ENCODE results near the gene LMX1B.

The LMX1B gene

DNA sequence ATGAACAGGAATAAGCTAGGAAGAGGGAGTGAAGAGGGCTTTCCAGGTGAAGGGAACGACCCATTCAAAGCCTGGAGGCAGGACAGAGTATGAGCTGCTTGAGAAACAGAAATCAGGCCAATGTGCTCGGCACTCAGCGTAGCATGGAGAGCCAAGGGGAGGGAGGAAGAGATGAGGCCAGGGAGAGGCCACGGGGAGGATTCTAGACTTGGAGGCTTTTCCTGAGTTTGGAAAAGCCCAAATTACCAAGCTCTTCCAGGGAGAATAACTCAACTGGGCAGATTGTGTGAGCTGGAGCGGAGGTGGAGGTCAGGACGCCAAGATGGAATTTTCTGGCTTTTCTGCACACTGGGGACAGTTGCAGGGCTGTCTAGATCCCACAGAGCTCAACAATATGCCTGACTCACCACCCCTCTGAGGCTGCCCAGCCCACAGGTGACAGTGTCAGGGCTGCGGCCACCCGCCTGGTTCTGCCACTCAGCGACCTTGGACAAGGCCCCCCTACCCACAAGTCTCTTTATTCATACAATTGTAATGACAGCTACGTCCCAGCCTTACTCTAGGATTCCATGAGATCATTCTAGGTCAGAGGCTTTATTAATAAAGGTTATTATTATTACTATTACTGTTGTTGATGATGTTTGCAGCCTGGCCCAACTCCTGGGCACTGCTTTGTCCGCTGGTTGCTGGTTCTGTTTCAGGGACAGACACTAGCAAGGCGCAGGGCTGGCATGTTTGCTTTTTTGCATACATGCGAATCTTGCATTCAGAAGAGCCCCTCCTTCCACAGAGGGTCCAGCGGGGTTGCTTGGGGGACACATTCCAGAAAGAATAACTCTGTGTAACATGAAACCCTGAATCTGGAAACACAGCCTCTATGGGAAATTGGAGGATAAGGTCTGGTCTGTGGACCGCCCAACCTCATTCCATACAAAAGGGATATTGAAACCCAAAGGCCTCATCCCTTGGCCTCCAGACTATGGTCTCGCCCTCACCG is 9.4 kb upstream of the LMX1B start:
- DNase-seq (ENCODE audit: low read depth), result no peak

DNA sequence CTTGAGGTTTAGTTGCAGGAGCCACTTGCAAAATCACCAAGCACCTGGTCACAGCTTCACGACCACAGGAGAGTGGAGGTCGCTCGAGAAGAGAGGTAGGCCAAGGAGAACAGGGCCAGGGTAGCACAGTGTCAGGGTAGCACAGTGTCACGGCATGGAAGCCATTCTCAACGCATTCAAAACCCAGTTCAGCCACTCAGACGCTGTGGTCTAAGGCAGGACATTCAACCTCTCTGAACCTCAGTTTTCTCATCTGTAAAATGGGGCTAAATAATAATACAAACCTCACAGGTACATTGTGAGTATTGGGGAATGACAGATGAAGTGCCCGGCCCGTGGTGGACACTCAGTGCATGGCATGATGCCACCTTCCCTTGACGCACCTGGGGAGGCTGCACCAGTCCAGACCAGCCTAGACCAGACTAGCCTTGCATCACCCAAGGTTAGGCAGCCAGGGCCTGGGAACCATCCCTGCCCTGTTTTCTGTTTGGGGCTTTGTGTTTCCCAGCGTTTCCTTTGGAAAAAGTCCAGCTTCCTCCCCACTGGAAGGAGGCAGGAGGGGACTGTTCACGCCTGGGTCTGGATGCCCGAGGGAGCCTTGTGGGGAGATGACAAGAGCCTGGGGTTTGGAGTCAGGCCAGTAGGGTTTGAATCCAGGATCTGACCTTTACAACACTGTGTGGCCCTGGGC is 7.8 kb upstream of the LMX1B start:
- no peak for DNase-seq (ENCODE audit: low read depth)

DNA sequence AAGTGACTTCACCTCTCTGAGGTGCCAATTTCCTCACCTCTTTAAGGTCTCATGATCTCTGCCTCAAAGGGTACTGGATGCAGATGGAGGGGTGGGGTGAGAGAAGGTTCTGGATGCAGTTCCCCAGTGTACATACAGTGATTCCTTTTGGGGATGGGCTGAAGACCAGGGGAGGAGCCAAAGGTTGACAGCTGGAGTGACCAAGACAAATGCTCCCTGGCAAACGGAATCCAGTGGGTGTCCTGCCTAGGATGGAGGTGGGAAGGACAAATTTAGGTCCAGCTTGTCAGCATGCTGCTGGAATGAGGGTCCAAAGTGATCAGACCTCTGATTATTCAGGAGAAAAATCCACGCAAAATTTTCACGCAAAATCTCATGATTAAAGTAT is 7.3 kb upstream of the LMX1B start:
- DNase-seq (ENCODE audit: low read depth), result no peak

DNA sequence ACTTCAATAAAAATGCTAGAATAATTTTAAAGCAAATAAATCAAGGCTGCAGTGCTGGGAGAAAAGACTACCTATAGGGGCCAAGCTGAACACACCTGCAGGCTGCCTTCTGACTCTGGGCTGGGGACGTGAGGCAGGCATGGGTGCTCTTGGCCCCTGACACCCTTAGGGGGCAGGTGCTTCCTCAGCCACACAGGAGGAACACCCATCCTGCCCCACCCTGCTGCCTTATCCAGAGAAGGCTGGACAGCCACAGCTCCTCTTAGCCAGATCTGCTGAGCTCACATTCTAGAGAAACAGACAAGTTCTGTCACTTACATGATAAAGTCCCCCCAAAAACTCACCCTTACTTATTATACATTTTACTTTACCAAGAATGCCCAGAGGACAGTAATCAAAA is 6.6 kb upstream of the LMX1B start:
- no peak for DNase-seq (ENCODE audit: low read depth)

DNA sequence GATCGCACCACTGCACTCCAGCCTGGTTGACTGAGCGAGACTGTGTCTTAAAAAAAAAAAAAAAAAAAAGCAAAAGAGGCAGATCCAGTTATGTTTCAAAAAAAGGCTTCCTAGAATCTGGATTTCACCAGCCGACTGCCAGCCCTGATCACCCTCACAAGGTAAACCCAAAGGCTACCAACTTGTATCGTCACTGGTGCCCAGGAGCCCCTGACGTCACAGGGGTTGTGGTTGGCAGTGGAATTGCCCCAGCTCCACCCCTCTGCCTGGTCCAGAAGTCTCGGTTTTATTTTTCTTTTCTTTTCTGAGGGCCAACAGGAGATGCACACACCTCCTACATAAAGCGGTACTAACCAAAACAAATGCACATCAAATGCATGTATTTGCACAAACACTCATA is 6.0 kb upstream of the LMX1B start:
- no peak for DNase-seq (ENCODE audit: low read depth)

DNA sequence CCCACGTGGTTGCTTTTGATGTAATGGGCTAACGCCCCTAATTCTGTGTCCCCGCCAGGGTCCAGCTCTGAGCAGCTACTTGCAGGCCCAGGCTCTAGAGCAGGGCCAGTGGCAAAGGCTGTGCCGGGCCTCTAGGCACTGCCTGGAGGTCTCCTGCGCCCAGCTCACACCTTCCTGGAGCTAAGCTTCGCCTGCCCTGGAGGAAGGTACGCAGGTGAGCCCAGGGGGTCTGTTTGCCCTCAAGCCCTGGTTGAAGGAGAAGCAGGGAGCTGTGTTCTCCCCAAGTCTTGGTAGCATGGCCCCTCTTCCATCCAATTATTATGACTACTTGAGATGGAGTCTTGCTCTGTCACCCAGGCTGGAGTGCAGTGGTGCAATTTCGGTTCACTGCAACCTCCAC is 5.2 kb upstream of the LMX1B start:
- no peak for DNase-seq (ENCODE audit: low read depth)

DNA sequence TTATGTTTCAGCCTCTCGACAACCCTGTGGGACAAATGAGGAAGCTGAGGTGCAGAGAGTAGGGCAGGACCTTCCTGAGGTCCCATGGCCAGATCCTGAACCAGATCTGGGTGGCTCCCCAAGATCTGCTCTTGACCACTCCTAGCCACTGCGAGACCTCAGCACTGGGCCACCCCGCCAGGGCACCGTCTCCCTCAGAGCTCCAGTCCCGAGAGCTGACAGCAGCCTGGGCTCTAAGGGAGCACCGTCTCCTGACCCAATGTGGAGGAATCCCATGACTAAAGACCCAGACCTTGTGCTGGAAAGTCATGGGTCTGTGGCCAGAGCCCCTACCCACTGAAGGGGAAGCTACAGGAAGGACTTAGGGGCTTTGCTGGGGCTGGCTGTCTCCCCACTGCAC is 4.5 kb upstream of the LMX1B start:
- DNase-seq (ENCODE audit: low read depth), result no peak

DNA sequence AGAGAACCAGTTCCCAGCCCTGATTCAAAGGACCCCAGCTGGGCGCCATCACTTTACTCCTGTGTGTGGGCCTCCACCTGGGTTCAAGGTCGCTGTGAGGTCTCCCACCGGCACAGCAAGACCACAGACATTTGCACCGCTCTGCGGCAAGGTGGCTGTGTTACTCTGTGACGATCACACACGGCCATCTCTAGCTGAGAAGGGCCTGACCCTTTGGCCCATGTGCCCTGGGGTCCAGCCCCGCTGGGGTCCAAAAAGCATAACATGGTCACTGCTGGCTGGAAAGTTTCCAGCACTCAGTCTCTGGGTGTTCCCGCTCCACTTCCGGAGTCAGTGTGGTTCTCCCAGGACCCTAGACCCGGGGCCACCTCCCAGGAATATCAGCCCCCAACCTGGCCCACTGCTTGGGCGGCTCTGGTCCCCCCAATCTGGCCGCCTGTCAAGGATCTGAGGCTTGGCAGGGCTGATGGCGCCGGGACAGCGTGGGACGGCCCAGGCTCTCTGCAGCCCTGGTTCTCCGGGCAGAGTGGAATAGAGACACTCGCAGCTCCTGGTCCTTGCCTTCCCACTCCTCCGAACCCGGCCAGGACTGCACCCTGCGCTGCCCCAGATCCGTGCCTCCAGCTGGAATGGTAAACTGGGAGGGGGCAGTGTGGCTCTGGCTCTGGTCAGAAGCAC is 3.9 kb upstream of the LMX1B start:
- DNase-seq (ENCODE audit: low read depth), result no peak

DNA sequence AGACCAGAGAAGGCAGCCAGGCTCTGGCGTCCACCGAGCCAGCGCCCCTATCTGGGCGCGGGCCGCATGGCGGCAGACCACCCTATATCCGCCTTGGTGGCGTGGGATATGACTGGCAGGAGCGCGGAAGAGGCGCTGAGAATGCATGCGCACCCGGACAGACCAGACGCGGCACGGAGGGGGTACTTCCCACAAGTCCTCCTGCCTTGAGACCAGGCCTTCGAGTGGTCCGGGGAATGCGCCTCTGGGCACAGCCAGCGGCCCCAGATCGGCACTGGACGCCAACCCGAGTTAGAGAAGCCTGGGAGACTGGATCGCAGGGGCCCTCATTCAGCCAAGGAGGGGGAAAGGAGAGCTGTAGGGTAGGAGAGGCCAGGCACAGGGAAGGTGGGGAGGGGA is 2.5 kb upstream of the LMX1B start:
- DNase-seq (ENCODE audit: low read depth), result no peak

DNA sequence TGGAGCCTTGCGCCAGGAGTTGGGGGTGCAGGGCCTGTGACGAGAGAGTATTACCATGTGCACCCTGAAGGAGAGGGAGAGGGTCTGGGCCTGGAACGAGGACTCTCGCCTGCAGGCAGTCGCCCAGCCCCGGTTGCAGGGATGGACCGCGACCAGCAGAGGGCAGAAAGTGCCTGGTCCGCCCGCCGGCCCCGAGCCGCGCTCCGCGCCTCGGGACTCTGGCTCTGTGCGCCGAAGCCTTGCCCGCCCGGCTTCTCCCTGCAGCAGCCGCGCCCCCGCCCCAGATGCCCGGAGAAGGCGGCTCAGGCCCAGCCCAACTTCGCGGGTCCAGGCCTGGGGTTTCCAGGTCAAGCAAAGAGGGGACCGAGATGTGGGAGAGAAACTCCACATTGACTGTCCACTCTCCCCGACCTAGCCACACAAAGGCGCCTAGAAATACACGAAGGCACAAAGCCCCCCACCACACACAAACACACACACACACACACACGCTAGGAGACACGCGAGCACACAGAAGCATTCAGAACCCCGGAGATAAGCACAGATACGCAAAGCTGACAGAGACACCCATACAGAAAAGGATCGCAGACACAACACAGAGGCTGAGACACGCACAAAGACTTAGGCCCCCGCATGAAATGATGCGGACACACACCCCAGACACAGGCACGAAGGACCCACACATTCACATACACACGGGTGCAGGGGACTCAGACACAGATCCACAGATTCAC is 2.0 kb upstream of the LMX1B start:
- no peak for DNase-seq (ENCODE audit: low read depth)

DNA sequence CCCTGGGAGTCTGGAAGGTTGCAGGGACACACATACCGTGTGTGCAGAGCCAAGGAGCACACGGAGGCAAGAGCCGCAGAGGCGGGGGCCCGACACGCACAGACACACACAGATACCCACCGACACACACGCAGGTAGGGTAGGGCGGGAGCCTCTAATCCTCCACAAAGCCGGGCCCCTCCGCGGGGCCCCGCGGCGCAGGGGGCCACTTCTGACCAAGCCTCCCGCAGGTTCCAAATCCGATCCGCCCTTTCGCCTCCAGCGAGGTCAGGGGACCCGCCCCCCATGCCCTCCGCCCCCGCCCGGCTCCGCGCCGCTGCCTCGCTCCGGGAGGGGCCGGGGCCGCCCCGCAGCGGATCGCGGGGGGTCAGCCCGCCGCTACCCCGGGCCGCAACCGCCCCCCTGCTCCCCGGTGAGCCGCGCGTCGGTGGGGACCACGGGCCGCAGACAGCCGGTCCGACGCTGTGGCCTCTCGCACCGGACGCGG is 1.4 kb upstream of the LMX1B start:
- DNase-seq (ENCODE audit: low read depth), result no peak

DNA sequence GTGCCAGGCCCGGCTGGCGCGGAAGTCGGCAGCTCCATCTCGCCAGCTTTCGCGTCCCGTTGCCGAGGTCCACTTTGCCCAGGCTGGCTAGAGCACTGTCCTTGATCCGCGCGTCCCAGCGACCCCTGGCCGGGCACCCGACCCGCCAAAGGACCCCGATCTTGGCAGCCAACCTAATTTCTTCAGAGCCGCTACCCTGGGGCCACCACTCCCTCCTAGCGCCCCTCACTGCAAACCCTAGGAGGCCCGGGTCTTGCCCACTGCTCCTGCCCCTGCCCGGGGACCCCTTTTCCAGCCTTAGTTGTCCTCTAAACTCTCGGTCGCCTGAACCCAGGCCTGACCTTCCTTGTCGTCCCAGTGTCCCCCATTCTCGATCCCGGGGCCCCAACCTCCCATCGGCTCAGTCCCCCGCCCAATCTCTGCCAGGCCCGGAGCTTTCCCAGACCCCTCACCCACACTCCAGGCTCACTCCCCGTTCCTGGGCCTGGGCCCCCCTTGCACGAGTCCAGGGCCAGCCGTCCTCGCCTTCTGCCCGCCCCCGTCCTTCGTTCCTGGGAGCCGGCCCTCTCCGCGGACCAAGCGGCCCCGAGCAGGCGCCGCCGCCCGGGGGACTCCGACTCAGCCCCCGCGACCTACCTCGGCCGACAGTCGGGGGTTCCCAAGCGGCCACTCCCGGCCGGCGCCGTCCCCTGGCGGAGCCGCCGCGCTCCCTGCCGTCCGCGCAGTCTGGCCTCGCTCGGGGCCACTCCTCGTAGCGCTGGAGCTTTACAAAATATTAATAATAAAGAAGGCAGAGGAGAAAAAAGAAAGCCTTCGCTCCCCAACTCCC is 701 bp upstream of the LMX1B start:
- no peak for DNase-seq (ENCODE audit: low read depth)

DNA sequence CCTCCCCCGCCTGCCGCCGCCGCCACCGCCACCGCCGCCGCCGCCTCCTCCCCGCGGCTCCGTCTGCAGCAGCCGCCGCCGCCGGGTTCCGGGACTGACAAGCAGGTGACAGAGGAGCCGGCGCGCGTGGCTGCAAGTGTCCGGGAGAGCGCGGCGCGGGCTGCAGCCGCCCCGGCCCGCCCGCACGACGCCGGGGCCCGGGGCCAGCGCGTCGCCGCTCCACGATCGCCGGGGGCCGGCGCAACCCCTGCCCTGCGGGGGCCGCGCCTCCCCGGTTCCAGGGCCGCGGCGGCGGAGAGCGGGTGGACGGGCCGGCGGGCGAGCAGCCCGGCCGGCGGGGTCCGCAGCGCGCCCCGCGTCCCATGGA is 343 bp downstream of the LMX1B start:
- DNase-seq (ENCODE audit: low read depth), result no peak

DNA sequence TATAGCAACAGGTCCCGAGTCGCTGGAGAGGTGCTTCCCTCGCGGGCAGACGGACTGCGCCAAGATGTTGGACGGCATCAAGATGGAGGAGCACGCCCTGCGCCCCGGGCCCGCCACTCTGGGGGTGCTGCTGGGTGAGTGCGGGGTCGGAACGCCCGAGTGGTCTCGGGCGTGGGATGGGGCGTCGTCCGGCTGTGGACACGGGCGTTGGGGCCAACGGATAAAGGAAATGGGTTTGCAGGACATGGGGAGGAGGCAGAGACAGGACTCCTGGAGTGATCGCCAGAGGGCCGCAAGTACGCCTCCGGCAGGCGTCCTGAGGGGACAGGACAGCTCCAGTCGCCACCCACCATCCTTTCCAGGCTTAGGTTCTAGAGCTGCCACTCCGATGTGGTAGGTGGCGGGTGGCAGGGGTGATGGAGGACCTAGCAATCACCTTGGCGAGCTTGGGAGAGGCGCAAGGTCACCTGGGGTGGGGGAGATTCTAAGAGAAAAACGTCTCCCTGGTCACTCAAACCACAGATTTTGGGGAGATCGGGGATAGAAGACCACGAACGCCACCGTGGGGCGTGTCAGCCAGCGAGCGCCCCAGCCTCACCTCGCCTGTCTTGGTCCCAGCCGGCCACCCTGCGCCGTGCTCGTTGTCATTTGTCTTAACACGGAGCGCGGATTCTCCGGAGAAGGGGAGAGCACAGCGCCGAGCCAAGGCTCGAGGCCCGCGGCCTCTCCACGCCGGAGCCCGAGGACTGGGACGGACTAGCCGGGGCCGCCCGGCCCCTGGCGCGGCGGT is 922 bp downstream of the LMX1B start:
- DNase-seq (ENCODE audit: low read depth), result no peak

DNA sequence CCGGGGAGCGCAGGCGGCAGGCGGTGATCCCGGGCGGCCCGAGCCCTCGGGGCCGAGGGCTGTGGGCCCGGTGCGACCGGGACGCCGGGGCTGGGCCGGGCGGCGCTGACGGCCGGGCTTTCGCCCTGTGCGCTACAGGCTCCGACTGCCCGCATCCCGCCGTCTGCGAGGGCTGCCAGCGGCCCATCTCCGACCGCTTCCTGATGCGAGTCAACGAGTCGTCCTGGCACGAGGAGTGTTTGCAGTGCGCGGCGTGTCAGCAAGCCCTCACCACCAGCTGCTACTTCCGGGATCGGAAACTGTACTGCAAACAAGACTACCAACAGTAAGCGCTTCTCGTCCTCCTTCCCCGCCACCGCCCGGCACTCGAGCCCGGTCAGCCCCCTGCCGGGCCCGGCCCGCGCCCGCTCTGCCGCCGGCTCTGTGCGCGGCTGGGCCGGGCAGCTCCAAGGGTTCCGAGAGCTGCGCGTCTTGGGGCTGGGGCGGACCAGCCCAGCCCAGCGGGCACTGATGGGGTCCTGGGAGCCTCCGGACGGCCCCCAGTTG is 1.6 kb downstream of the LMX1B start:
- no peak for DNase-seq (ENCODE audit: low read depth)

DNA sequence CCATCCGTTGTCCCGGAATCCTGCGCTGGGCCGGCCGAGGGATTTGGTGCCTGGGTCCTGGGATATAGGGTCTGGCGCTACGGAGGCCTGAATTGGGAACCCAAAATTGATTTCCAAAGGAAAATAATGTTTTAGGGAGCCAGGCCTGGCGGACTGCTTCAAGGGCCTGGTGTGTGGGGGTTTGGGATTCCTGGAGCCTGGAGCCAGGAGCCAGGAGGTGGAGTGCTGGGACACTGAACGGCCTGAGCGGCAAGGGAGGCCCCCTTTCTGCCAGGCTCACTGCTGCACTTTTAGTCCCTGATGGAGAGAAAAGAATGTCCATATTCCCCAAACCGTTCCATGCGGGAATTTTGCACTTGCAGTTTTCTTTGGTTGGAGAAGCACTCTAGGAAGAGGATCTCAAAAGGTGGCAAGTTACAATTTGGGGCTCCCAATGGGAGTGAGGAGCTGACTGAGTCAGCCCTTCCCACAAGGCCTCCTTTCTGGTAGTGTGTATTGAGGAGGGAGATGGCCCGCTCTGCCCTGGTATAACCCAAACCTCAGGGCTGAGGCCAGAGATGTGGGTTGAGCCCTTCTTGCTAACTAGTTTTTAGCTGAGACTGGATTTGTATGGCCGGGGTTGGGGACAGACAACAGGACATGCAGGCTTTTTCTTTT is 2.2 kb downstream of the LMX1B start:
- no peak for DNase-seq (ENCODE audit: low read depth)

DNA sequence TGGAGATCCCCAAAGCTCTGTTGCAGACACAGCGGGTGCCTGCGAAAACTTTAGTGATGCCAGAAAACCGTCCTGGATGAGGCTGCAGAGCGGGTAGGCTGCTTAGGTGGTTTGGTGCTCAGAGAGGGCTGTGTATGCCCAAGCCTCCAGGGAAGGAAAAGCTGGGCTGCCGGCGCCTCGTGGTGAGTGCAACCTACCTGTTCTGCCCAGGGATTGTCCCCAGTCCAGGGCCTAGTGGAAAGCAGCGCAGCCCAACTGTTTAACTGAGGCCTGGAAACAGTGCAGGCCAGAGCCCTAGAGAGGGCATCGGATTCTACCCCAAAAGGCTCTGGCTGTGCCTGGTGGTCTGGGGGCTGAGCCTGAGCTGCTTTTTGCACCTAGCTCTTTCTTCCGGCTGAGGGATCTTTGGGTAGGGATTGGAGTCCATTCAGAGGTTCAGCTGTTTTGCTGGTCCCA is 2.8 kb downstream of the LMX1B start:
- DNase-seq (ENCODE audit: low read depth), result no peak

DNA sequence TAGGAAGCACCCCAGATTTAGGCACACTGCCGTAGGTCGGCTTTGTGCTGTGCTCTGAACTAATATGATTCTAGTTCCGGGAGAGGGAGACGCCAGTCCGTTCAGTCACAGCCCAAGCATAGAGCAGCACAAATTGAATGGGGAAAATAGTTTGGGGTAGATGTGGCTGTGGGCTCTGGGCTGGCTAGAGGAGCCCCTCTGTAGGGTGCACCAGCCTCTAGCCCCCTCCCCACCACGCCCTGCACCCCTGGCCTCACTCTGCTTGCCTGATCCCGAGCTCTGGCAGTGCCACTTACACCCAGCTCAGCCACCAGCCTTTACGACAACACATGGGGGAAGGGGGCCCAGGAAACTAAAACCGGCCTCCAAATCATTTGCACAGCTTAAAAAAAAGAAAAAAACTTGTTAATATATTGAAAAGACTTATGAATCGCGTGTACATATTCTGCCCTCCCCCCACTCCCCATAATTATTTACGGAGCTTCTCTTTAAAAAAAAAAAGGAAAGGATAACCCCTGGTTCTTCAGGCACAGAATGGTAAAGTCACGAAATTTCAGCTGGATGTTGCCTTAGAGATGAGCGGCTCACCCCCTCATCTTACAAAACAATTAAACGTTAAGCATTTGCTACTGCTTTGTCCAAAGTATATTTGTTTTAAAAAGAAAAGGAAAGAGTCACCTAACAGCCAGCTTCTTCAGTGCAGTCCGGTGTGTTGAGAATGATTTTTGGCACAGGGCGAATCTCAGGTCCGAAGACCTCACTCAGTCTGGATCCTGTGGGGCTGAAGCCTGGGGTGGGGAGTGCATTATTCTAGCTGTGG is 3.5 kb downstream of the LMX1B start:
- DNase-seq (ENCODE audit: low read depth), result no peak

DNA sequence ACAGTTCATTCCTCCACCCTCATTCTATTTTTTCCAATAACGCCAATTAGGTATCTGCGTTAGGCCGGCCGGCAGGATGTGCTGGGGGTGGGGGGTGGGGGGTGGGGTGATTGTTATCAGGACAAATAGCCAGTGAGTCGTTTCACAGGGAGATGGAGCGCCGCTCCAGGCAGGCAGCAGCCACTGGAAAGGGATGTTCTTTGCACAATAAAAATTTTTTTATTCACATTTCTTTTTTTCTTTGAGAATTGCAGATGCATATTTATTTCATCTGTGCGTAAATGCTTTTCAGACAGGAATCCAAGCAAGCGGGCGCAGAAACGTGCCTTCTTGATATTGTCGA is 4.1 kb downstream of the LMX1B start:
- no peak for DNase-seq (ENCODE audit: low read depth)
